CD4-positive, alpha-beta T cell treated with Interleukin-21 for 1 hour (primary cell): ENCODE results near the gene NR2E3.
"Not testable (repeated sequence)": the region's sequence is repeated elsewhere in the genome, so short reads cannot be mapped to it uniquely, and the experiment has no call there.

ENCODE experiments used
- DNase-seq: peaks from one replicate; pipeline ENCODE4 v3.0.0-alpha.2; 2020

Gene NR2E3

DNA sequence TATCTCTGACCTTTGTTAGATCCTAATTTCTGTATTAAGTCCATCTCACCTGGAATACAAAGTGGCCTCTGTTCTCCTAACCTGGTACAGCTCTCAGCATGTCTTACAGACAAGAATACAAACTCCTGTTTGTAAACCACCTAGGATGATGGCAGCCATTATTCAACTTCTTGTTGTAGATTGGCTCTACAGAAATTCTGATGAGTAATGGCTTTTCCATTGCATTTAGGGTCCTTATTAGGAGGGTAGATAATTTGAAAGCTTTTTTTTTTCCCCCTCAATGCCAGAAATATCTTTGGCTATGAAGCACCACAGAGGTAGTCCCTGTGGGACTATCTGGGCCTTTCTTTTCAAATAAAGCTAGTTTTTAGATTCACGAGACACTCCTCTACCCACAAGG is 9.8 kb downstream of the NR2E3 start:
- no peak for DNase-seq

DNA sequence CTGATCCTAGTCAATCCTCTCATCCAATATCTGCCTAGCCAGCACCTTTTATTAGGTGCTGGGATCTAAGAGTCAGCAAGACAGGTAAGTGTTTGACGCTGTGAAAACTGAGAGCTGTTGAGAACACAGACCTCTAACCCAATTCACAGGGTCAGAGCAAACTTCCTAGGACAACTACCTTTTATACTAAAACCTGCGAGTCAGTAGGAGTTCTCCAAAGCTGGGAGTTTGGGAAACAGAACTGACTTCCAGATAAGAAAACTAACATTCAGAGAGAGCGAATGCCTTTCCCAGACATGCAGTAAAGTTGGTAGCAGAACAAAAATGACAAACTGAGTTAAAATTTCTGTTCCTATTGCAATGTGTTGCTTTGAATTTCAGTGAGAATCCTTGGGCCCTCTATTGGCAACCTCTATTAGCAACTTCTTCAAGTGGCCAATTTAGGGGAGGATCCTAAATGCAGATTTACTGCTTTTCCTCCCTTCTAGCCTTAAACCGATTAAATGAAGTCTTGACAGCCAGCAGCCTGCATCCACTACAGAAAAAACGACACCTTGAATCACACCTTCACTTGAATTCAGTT is 11.3 kb downstream of the NR2E3 start:
- no peak for DNase-seq

DNA sequence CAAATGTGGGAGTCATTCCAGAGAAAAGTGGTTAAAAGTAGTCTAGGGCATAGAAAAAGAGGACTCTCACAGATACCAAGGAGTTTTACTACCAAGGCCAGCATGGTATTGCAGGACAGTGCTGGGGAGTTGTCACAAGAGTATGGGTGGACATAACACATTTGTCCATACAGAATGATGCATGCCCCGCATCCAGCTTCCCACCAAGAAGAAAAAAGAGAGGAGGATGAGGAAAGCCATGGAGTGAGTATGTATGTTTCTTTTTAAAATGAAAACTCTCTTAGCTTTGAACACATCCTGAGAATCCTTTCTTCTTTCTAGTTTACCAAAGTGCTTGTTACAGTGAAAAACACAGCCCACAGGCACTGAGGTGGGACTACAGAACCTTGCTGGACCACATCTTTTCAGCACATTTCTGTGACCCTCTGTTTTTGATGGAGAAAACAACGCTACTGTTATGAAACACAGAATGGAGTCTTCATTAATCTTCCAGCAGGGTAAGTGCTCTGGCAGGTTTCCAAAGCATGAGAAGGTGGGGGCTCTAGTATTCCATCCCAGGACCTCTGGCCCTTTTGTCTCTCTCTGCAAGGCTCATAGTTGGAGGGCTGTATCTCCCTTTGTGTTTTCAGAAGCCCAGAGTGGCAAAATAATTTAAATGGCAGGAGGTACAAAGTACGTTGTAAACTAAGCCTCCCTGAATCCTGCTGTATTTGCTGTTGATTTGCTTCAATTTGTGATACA is 12.7 kb downstream of the NR2E3 start:
- DNase-seq = no peak

DNA sequence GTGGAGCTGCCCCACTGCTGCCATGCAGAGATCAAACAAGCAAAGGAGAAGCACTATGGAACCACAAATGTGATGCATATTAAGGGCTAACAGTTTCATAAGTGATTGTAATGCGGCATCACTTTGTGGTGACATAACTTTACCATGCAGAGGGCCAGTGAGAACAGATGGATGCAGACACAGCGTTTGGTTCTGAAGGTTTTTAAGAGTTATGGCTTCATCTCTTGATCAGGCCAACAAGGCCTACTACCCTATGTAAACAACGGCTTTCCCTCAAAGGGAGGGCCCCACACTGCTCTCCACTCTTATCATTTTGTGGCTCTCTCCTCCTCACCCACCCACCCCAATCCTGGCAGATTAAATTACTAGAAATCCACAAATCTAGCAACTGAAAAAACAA is 13.4 kb downstream of the NR2E3 start:
- DNase-seq = no peak

DNA sequence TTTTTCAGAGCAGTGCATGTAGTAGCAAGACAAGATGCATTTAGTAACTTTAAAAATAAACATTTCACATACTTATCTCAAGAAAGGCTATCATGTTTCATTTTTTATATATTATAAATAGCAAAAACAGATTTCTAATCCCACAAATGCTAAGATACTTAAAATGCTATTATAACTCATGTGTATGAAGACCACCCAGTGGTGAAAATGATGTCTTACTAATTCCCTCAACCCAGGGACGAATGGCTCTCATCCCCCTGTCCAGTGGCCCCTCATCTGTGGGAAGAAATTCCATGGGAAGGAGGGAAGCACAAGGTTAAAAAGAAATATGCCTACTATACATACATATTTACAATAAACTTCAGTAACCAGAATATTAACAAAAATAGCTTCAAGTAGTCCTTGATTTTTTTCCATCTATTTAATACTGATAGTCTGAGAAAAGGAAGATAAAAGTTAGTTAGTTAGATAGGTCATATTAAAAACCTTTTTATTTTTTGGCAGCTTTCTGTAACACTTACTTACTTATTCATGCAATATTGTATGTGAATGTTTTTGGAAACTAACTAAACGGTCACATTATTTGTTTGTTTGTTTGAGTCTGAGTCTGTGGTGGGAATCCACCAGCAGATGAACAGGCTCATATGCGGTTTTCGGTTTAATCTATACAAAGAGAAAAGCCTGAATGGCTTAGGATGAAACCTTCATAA is 14.8 kb downstream of the NR2E3 start:
- DNase-seq = no peak

DNA sequence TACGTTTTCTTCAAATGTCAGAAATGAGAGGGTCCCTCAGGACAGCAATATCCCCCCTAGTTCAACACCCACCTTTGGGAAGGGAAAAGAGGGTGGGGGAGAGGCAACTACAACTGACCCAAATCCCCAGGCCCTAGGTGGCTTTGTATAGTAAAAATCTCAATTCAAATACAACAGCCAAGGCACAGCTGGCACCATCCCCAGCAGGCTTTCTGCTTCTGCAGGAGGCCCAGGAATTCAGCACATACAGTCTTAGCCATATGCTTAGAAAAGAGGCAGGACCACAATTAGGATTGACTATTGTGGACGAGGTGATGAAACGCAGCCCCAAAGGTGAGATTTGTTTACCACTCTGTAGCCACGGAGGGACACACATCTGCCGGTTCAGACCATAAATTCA is 15.8 kb downstream of the NR2E3 start:
- no peak for DNase-seq

DNA sequence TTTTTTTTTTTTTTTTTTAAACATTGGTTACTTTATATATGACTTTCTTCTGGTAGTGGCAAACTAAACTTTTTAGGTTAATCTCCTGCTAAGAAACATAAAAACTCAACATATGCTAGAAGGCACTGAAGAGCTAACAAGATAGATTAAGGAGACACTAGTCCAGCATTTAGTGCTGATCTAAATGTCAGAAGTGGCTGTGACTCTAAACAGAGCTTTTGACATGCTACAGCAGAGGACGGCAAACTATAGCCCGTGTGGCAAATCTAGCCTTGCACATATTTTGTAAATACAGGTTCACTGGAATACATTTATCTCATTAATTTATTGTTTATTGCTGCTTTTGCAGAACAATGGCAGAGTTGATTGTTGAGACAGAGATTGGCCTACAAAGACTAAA is 20.6 kb downstream of the NR2E3 start:
- DNase-seq = no peak

DNA sequence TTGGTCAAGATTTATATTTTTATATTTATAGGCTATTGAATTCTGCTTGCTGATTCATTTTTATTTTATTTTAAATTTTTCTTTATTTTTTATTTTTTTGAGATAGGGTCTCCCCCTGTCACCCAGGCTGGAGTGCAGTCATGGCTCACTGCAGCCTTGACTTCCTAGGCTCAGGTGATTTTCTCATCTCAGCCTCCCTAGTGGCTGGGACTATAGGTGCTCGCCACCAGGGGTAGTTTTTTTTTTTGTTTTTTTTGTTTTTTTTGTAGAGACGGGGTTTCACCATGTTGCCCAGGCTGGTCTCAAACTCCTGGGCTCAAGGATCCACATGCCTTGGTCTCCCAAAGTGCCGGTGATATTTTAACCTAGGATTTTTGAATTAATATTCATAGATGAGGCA is 31.2 kb downstream of the NR2E3 start:
- no peak for DNase-seq

DNA sequence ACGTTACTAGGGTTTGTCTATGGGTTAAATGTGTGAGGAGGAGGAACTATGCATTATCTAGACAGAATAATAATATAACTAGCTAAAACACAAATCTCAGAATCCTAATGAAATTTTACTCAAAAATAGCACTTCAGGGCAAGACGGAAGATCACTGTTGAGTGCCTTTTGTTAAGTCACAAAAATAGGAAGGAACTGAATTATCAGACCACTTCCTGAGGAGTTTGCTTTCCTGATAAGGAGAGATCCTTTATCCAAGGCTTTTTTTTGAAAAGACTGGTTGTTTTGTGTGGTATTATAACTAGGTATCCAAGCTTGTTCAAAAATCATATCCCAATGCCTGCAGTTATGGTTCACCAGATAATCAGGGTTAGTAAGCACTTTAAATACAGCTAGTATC is 34.6 kb downstream of the NR2E3 start:
- no peak for DNase-seq

DNA sequence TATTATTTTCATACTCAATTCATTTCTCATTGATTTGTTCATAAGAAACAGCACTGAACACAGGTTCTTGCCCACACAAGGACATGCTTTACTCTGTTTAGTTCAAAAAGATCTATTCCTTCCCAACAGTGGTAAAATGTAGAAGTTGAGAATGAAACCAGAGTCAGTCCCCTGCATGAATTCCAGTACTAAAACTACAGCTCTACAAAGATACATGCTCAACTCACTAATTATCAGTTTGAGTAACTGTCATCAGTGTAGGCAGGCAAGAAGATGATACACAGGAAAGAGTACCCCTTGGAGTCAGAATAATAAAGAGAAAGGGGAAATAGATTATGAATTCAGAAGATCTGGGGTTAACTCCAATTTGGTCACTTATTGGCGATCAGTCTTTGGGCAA is 43.2 kb downstream of the NR2E3 start:
- DNase-seq = no peak

DNA sequence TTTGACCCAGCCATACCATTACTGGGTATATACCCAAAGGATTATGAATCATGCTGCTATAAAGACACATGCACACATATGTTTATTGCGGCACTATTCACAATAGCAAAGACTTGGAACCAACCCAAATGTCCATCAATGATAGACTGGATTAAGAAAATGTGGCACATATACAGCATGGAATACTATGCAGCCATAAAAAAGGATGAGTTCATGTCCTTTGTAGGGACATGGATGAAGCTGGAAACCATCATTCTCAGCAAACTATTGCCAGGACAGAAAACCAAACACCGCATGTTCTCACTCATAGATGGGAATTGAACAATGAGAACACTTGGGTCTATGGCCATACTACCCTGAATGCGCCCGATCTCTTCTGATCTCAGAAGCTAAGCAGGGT is 47.9 kb downstream of the NR2E3 start:
- DNase-seq = not testable (repeated sequence)
